ENCODE data around the gene GFOD2.

GRCh38 chr16:67649494-67649931, 69.6 kb downstream of the GFOD2 start:
- TF ChIP-seq POLR2AphosphoS5 (IDR thresholded peaks at IDR 0.05; ENCODE audit: insufficient read depth, low read depth, low read length): no peak
- TF ChIP-seq CTCF (IDR thresholded peaks at IDR 0.05; ENCODE audit: extremely low read depth in 1 of 2, insufficient read depth in 1 of 2, low read depth in 1 of 2, low read length in 2 of 2): no peak
- no peak for TF ChIP-seq POLR2A (IDR thresholded peaks at IDR 0.05; ENCODE audit: low read depth, low read length)
- no peak for TF ChIP-seq EZH2 (IDR thresholded peaks at IDR 0.05; ENCODE audit: borderline replicate concordance, low read depth, low read length, severe bottlenecking)
- no peak for TF ChIP-seq JUN (IDR thresholded peaks at IDR 0.05; ENCODE audit: borderline replicate concordance, insufficient read depth, insufficient read length, low read depth)
- no peak for TF ChIP-seq MAX (IDR thresholded peaks at IDR 0.05; ENCODE audit: insufficient read depth, insufficient read length)
- TF ChIP-seq FOS (IDR thresholded peaks at IDR 0.05; ENCODE audit: borderline replicate concordance, insufficient read depth, low read length): no peak
